ENCODE data around the gene SPPL2C.

DNA sequence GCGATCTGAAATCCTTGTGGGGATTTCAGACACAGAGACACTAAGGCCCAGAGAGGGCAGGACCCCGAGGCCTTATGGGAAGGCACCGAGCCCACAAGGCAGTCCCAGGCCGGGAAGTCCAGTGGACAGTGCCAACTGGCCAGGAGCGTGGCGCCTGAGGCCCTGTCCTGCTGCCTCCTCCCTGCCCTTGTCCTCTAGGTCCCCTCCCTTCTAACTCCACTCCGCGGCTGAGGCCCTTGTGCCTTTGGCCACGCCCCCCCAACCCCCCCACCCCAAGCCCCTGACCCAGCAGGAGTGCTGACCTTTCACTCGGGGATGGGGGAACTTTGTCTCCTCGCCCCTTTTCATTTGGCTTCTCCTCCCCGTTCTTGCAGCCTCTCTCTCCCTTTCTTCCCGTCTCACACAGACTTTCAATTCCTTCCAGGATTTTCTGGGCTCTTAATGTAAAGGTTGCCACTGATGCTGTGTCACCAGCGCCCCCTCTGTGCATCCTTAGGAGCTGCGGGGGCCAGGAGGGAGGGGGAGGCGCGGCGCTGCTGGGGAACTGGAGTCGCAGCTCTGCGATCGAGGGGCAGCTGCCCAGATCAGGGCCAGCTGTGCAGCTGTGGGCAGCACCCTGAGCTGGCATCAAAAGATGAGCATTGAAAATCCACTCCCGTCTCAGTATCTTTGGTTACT is 31.5 kb upstream of the SPPL2C start:
- TF ChIP-seq, protein P1, sequence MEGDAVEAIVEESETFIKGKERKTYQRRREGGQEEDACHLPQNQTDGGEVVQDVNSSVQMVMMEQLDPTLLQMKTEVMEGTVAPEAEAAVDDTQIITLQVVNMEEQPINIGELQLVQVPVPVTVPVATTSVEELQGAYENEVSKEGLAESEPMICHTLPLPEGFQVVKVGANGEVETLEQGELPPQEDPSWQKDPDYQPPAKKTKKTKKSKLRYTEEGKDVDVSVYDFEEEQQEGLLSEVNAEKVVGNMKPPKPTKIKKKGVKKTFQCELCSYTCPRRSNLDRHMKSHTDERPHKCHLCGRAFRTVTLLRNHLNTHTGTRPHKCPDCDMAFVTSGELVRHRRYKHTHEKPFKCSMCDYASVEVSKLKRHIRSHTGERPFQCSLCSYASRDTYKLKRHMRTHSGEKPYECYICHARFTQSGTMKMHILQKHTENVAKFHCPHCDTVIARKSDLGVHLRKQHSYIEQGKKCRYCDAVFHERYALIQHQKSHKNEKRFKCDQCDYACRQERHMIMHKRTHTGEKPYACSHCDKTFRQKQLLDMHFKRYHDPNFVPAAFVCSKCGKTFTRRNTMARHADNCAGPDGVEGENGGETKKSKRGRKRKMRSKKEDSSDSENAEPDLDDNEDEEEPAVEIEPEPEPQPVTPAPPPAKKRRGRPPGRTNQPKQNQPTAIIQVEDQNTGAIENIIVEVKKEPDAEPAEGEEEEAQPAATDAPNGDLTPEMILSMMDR (IDR thresholded peaks at IDR 0.05; ENCODE audit: low read depth, low read length), result peak; percentile 7; the same call in 1 of the 2 replicates
- no peak for TF ChIP-seq EZH2phosphoT487 (IDR thresholded peaks at IDR 0.05; ENCODE audit: low read depth)

Measured in OCI-LY3 (cell line).